ENCODE measurements around the gene GIMAP5. TPM values are rescaled to one million over a fixed set of nuclear protein-coding genes. Genes with fewer than 3 reads are reported as not detected.

The GIMAP5 gene
- total RNA-seq, 2 donors from 2014 or later = 35.9 to 55.0 TPM

- Histone ChIP-seq H3K27ac (no peak overlapping the region), H3K27me3 (replicated peaks; ENCODE audit: insufficient read depth) (no peaks in the 10 kb centered on the region), H3K9me3 (peaks cover 7% of the 10 kb centered on the region), H3K4me3 (no peak overlapping the region), H3K4me1 (ENCODE audit: control insufficient read depth in 1 of 2, low read depth in 2 of 2) (no peaks in the 10 kb centered on the region), H3K36me3 (no peaks in the 10 kb centered on the region)
- TF ChIP-seq CTCF (IDR thresholded peaks at IDR 0.05) = no peak
- no peak for DNase-seq (ENCODE audit: low spot score)
- no peak for ATAC-seq (ENCODE audit: insufficient number of reproducible peaks, low FRiP score, low read depth)
Measured at GRCh38 chr7:150728011-150728410, 9.2 kb upstream of the GIMAP5 start.

DNA sequence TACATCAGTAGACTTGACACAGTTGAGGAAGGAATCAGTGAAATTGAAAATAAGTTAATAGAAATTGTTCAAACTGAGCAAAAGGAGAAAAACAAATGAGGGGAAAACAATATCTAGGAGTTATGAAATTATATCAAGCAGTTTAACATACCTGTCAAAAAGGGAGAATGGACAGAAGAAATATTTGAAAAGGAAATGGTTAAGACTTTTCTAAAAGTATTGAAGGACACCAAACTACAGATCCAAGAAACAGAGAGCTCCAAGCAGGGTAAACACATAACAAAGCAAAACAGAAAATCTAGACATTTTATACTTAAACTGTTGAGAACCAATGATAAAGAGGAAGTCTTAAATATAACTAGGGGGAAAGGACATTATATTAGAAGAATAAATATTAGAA lies 8.6 kb upstream of the GIMAP5 start:
- no peak for DNase-seq (ENCODE audit: low spot score)
- TF ChIP-seq CTCF (IDR thresholded peaks at IDR 0.05) = no peak
- Histone ChIP-seq H3K4me3 (no peak overlapping the region), H3K27me3 (replicated peaks; ENCODE audit: insufficient read depth) (no peaks in the 10 kb centered on the region), H3K4me1 (ENCODE audit: control insufficient read depth in 1 of 2, low read depth in 2 of 2) (no peaks in the 10 kb centered on the region), H3K27ac (no peak overlapping the region), H3K36me3 (no peaks in the 10 kb centered on the region), H3K9me3 (peaks cover 7% of the 10 kb centered on the region)
- no peak for ATAC-seq (ENCODE audit: insufficient number of reproducible peaks, low FRiP score, low read depth)

- no peak for TF ChIP-seq CTCF (IDR thresholded peaks at IDR 0.05)
- peaks cover 7% of the 10 kb centered on the region for H3K9me3 ChIP-seq
- H3K4me3 ChIP-seq = no peak overlapping the region
- no peaks in the 10 kb centered on the region for H3K4me1 ChIP-seq (ENCODE audit: control insufficient read depth in 1 of 2, low read depth in 2 of 2)
- no peaks in the 10 kb centered on the region for H3K27me3 ChIP-seq (replicated peaks; ENCODE audit: insufficient read depth)
- ATAC-seq (ENCODE audit: insufficient number of reproducible peaks, low FRiP score, low read depth) (no peak), DNase-seq (ENCODE audit: low spot score) (no peak)
- no peaks in the 10 kb centered on the region for H3K36me3 ChIP-seq
- H3K27ac ChIP-seq = no peak overlapping the region
Measured at GRCh38 chr7:150731916-150732315, 5.3 kb upstream of the GIMAP5 start.

DNA sequence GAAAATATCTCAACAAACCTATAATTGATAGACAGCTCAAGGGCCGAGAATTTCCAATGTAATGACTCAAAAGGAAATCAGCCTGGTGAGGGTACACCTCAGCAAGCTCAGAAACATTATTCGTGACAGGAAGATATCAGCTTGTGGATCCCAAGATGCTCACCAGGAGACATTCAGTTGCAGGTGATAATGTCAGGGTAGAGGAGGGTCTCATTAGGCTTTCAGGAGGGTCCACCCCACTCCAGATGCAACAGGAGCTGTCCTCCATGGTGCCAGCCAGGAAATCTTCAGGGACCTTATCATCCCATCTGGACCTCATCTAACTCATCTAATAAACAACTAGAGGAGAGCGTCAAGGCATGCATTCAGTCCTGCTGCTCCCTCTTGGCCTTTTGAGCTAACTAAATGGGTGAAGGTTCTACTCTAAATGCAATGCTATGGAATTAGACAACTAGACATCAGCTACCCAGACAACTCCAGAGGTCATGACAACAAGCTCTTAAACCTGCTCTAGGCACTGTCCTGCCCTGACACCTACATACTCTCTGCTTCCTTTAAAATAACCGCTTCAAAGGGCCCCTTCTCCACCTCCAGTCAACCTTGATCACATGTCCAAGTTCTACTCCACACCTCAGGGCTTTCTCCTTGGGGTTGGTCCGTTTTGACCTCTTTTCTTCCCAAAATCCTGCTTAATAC lies 4.3 kb upstream of the GIMAP5 start:
- TF ChIP-seq CTCF (IDR thresholded peaks at IDR 0.05) = no peak
- H3K4me1 ChIP-seq (ENCODE audit: control insufficient read depth in 1 of 2, low read depth in 2 of 2) = no peaks in the 10 kb centered on the region
- DNase-seq (ENCODE audit: low spot score) (no peak), ATAC-seq (ENCODE audit: insufficient number of reproducible peaks, low FRiP score, low read depth) (no peak)
- H3K27me3 ChIP-seq (replicated peaks; ENCODE audit: insufficient read depth) = no peaks in the 10 kb centered on the region
- no peak overlapping the region for H3K4me3 ChIP-seq
- H3K27ac ChIP-seq = no peak overlapping the region
- no peaks in the 10 kb centered on the region for H3K36me3 ChIP-seq
- peaks cover 7% of the 10 kb centered on the region for H3K9me3 ChIP-seq

- Histone ChIP-seq H3K4me1 (ENCODE audit: control insufficient read depth in 1 of 2, low read depth in 2 of 2) (no peaks in the 10 kb centered on the region), H3K9me3 (peaks cover 3% of the 10 kb centered on the region), H3K27ac (no peak overlapping the region), H3K4me3 (no peak overlapping the region), H3K36me3 (no peaks in the 10 kb centered on the region), H3K27me3 (replicated peaks; ENCODE audit: insufficient read depth) (no peaks in the 10 kb centered on the region)
- TF ChIP-seq CTCF (IDR thresholded peaks at IDR 0.05) = no peak
- ATAC-seq (ENCODE audit: insufficient number of reproducible peaks, low FRiP score, low read depth) = no peak
- DNase-seq (ENCODE audit: low spot score) = no peak
Measured at GRCh38 chr7:150733482-150734095, 3.6 kb upstream of the GIMAP5 start.
